OCI-LY7 (cell line): ENCODE results near the gene TMIGD2.

Experiments used
- EZH2phosphoT487 ChIP-seq: fragments of 200-600 bp; sonication (generic); IDR thresholded peaks from 2 replicates; pipeline ENCODE4 v1.6.1; 2018; ENCODE audit warnings: low read depth, borderline replicate concordance, mild to moderate bottlenecking, mixed run types, antibody characterized with exemption, low read length, moderate library complexity, mixed read lengths
- TF ChIP-seq, protein P1 (sequence below): fragments of 200-600 bp; sonication (generic); conservative IDR thresholded peaks from 2 replicates; pipeline ENCODE4 v1.5.1; 2014; ENCODE audit warnings: mild to moderate bottlenecking, antibody characterized with exemption, low read length, moderate library complexity, mixed read lengths

DNA sequence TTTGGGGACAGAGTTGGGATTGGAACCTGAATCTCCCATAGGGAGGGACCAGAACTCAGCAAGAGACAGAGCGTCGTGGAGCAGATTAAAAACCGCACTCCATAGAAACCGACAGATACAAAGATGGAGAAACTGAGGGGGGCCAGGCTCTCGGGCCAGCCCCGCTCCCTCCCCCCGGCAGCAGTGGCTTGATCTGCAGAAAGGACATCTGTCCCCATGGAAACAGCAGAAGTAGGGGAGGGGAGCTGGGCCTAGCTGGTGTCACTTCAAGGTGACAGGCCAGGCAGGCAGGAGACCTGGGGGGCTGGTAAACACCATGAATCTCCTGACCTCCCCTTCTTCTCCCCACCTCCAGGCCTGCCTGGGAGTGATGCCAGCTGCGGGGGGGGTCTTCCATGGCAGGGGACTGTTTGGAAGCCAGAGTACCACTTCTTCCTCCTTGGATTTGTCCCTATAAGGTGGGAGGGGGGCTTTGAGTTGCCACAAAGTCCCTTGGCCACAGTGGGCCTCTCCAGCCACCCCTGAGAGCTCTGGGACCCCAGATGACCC, 10.9 kb downstream of the TMIGD2 start:
- TF ChIP-seq, protein P1, sequence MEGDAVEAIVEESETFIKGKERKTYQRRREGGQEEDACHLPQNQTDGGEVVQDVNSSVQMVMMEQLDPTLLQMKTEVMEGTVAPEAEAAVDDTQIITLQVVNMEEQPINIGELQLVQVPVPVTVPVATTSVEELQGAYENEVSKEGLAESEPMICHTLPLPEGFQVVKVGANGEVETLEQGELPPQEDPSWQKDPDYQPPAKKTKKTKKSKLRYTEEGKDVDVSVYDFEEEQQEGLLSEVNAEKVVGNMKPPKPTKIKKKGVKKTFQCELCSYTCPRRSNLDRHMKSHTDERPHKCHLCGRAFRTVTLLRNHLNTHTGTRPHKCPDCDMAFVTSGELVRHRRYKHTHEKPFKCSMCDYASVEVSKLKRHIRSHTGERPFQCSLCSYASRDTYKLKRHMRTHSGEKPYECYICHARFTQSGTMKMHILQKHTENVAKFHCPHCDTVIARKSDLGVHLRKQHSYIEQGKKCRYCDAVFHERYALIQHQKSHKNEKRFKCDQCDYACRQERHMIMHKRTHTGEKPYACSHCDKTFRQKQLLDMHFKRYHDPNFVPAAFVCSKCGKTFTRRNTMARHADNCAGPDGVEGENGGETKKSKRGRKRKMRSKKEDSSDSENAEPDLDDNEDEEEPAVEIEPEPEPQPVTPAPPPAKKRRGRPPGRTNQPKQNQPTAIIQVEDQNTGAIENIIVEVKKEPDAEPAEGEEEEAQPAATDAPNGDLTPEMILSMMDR, result no peak
- TF ChIP-seq EZH2phosphoT487, result no peak
